ENCODE measurements around the gene ANKRD36B. TPM values are rescaled to one million over a fixed set of nuclear protein-coding genes. Genes with fewer than 3 reads are reported as not detected.
"Not testable (repeated sequence)": the region's sequence is repeated elsewhere in the genome, so short reads cannot be mapped to it uniquely, and the experiment has no call there.

The ANKRD36B gene
- total and polyA plus RNA-seq, 9 donors: 7.3 to 50.6 (median 15.5) TPM

GRCh38 chr2:97550498-97550897 lies 39.2 kb downstream of the ANKRD36B start:
- not testable (repeated sequence) for DNase-seq; H3K27ac ChIP-seq (ENCODE audit: low read length); H3K9me3 ChIP-seq (replicated peaks; ENCODE audit: control insufficient read depth, low read depth, low read length); H3K4me1 ChIP-seq (ENCODE audit: control insufficient read depth, insufficient read depth, low read length); H3K36me3 ChIP-seq (ENCODE audit: control insufficient read depth, insufficient read depth, low read length); H3K27me3 ChIP-seq (ENCODE audit: control insufficient read depth, insufficient read depth, low read length); H3K4me3 ChIP-seq (ENCODE audit: low read length)
- no CpG with 5 or more reads among the region's 1 CpG for WGBS (ENCODE audit: insufficient coverage)

DNA sequence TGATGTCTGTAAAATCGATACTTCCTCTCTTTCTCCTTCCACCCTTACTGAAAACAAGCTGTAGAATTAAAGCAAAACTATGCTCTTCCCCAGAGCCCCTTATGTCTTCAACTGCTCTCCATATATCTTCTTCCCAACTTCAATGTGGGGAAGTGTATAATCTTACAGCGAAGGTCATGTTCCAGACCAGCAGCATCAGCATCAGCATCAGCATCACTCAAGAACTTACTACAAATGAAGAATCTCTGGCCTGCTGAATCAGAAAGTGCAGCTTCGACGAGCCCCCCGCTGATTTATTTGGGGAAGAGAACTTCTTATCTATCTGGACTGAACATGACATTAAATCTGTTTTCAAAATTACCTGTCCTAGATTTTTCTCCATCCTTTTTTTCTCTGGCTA lies 40.6 kb downstream of the ANKRD36B start:
- not testable (repeated sequence) for DNase-seq; H3K27me3 ChIP-seq (ENCODE audit: control insufficient read depth, insufficient read depth, low read length); H3K36me3 ChIP-seq (ENCODE audit: control insufficient read depth, insufficient read depth, low read length); H3K4me3 ChIP-seq (ENCODE audit: low read length); H3K9me3 ChIP-seq (replicated peaks; ENCODE audit: control insufficient read depth, low read depth, low read length); H3K27ac ChIP-seq (ENCODE audit: low read length); H3K4me1 ChIP-seq (ENCODE audit: control insufficient read depth, insufficient read depth, low read length)
- WGBS (ENCODE audit: insufficient coverage): 67% methylated on average over 1 of the region's 5 CpGs

GRCh38 chr2:97548536-97548935 lies 41.1 kb downstream of the ANKRD36B start:
- H3K4me3 ChIP-seq (ENCODE audit: low read length); H3K9me3 ChIP-seq (replicated peaks; ENCODE audit: control insufficient read depth, low read depth, low read length); H3K36me3 ChIP-seq (ENCODE audit: control insufficient read depth, insufficient read depth, low read length); H3K27ac ChIP-seq (ENCODE audit: low read length); H3K4me1 ChIP-seq (ENCODE audit: control insufficient read depth, insufficient read depth, low read length); DNase-seq; H3K27me3 ChIP-seq (ENCODE audit: control insufficient read depth, insufficient read depth, low read length): not testable (repeated sequence)

- Histone ChIP-seq H3K9me3 (replicated peaks; ENCODE audit: control insufficient read depth, low read depth, low read length) (no peaks in the 10 kb centered on the region), H3K4me3 (ENCODE audit: low read length) (no peak overlapping the region), H3K36me3 (ENCODE audit: control insufficient read depth, insufficient read depth, low read length) (peaks cover 3% of the 10 kb centered on the region), H3K27me3 (ENCODE audit: control insufficient read depth, insufficient read depth, low read length) (no peaks in the 10 kb centered on the region), H3K27ac (ENCODE audit: low read length) (no peak overlapping the region), H3K4me1 (ENCODE audit: control insufficient read depth, insufficient read depth, low read length) (no peaks in the 10 kb centered on the region)
- no CpG with 5 or more reads among the region's 2 CpGs for WGBS (ENCODE audit: insufficient coverage)
- no peak for DNase-seq
Measured at GRCh38 chr2:97546711-97547110, 43.0 kb downstream of the ANKRD36B start.

- not testable (repeated sequence) for H3K9me3 ChIP-seq (replicated peaks; ENCODE audit: control insufficient read depth, low read depth, low read length); H3K4me3 ChIP-seq (ENCODE audit: low read length); H3K27ac ChIP-seq (ENCODE audit: low read length); H3K4me1 ChIP-seq (ENCODE audit: control insufficient read depth, insufficient read depth, low read length); H3K27me3 ChIP-seq (ENCODE audit: control insufficient read depth, insufficient read depth, low read length); H3K36me3 ChIP-seq (ENCODE audit: control insufficient read depth, insufficient read depth, low read length); DNase-seq
Measured at GRCh38 chr2:97544911-97545310, 44.8 kb downstream of the ANKRD36B start.

- H3K36me3 ChIP-seq (ENCODE audit: control insufficient read depth, insufficient read depth, low read length); H3K9me3 ChIP-seq (replicated peaks; ENCODE audit: control insufficient read depth, low read depth, low read length); H3K27me3 ChIP-seq (ENCODE audit: control insufficient read depth, insufficient read depth, low read length); H3K4me3 ChIP-seq (ENCODE audit: low read length); H3K4me1 ChIP-seq (ENCODE audit: control insufficient read depth, insufficient read depth, low read length); H3K27ac ChIP-seq (ENCODE audit: low read length); DNase-seq: not testable (repeated sequence)
- no CpG with 5 or more reads among the region's 2 CpGs for WGBS (ENCODE audit: insufficient coverage)
Measured at GRCh38 chr2:97525904-97526303, 63.8 kb downstream of the ANKRD36B start.

DNA sequence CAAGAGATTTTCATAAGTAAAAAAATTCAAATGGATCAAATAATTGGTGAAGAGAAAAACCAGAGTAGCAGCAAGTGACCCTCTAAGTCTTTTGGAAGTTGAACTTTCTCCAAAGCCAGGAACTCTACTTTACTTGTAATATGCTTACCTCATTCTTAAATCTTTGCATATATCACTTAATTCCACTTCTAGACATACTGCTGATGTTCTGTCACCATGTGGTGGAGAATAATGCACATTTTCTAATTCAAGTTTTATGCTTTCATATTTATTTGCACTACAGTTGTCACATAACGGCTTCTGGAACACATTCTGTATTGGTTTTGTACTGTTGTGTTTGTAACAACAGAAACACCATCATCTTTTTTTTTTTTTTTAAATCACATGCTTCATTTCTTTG lies 65.9 kb downstream of the ANKRD36B start:
- not testable (repeated sequence) for H3K27me3 ChIP-seq (ENCODE audit: control insufficient read depth, insufficient read depth, low read length); H3K4me3 ChIP-seq (ENCODE audit: low read length); H3K27ac ChIP-seq (ENCODE audit: low read length); DNase-seq; H3K36me3 ChIP-seq (ENCODE audit: control insufficient read depth, insufficient read depth, low read length); H3K4me1 ChIP-seq (ENCODE audit: control insufficient read depth, insufficient read depth, low read length); H3K9me3 ChIP-seq (replicated peaks; ENCODE audit: control insufficient read depth, low read depth, low read length)
- no CpG with 5 or more reads among the region's 1 CpG for WGBS (ENCODE audit: insufficient coverage)

GRCh38 chr2:97522916-97523555 lies 66.6 kb downstream of the ANKRD36B start:
- not testable (repeated sequence) for H3K27ac ChIP-seq (ENCODE audit: low read length); H3K27me3 ChIP-seq (ENCODE audit: control insufficient read depth, insufficient read depth, low read length); DNase-seq; H3K4me3 ChIP-seq (ENCODE audit: low read length); H3K4me1 ChIP-seq (ENCODE audit: control insufficient read depth, insufficient read depth, low read length); H3K9me3 ChIP-seq (replicated peaks; ENCODE audit: control insufficient read depth, low read depth, low read length); H3K36me3 ChIP-seq (ENCODE audit: control insufficient read depth, insufficient read depth, low read length)
- WGBS (ENCODE audit: insufficient coverage): no CpG with 5 or more reads among the region's 2 CpGs

GRCh38 chr2:97495651-97496050 lies 94.0 kb downstream of the ANKRD36B start:
- not testable (repeated sequence) for H3K4me1 ChIP-seq (ENCODE audit: control insufficient read depth, insufficient read depth, low read length); H3K36me3 ChIP-seq (ENCODE audit: control insufficient read depth, insufficient read depth, low read length); H3K27ac ChIP-seq (ENCODE audit: low read length); DNase-seq; H3K27me3 ChIP-seq (ENCODE audit: control insufficient read depth, insufficient read depth, low read length); H3K9me3 ChIP-seq (replicated peaks; ENCODE audit: control insufficient read depth, low read depth, low read length); H3K4me3 ChIP-seq (ENCODE audit: low read length)
- no CpG with 5 or more reads among the region's 4 CpGs for WGBS (ENCODE audit: insufficient coverage)

GRCh38 chr2:97490141-97490540 lies 99.5 kb downstream of the ANKRD36B start:
- not testable (repeated sequence) for H3K36me3 ChIP-seq (ENCODE audit: control insufficient read depth, insufficient read depth, low read length); H3K27ac ChIP-seq (ENCODE audit: low read length); H3K4me1 ChIP-seq (ENCODE audit: control insufficient read depth, insufficient read depth, low read length); H3K27me3 ChIP-seq (ENCODE audit: control insufficient read depth, insufficient read depth, low read length); H3K9me3 ChIP-seq (replicated peaks; ENCODE audit: control insufficient read depth, low read depth, low read length); H3K4me3 ChIP-seq (ENCODE audit: low read length)
- 92% methylated on average over 3 of the region's 5 CpGs for WGBS (ENCODE audit: insufficient coverage)
- DNase-seq: peak; percentile 4
